Measurements from ENCODE around the gene PHF20. TPM values are rescaled to one million over a fixed set of nuclear protein-coding genes. Genes with fewer than 3 reads are reported as not detected.

The PHF20 gene
- total and polyA plus RNA-seq, 2 experiments from 2014 or later = 23.3 to 35.4 TPM

DNA sequence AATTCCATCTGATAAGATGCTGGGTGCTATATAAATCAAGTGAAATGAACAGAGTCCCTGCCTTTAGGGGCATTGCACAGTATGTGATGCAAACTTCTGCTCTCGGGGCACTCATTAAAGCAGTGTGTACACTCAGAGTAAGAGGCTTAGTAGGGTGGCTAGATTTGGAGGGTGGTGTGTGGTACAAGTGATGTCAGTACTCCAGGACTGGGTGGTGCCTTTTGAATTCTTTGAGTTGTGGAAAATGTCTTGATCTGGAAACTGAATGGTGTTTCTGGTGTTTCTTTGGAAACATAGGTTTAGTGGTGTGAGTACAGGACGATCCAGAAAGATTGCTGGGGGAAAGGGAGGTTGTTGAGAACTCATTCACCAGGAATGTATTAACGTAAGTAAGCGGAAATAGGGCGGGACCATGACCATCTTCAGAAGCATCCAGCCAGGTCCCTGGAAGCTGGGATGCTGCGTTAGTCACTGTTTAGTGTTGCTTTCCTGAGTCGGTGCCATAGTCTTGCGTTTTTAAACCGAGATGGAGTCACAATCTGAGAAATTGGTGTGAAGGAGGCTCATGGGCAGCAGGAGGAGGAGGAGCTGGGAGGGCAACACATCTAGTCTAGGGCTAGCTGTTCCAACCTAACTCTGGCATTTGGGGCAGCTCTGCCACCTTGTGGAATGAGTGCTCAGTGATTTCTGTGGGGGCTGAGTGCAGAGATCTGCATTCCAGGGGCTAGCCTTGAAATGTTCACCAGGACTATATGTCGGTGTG, 112.1 kb downstream of the PHF20 start:
- WGBS, 2 experiments (ENCODE audit: low coverage in 1 of 2, low lambda C conversion rate in 2 of 2, missing lambda C conversion rate in 2 of 2) = 2 to 3% methylated on average over 10 of the region's 10 CpGs
- Histone ChIP-seq H2AFZ (no peak overlapping the region), H3K36me3 (ENCODE audit: low read depth) (no peaks in the 10 kb centered on the region), H3K4me1 (ENCODE audit: insufficient read depth) (peaks cover 46% of the 10 kb centered on the region), H3K27me3 (replicated peaks; ENCODE audit: insufficient read depth) (no peaks in the 10 kb centered on the region), H3K27ac (peak overlapping the region; percentile 100), H3K79me2 (ENCODE audit: insufficient read depth) (peaks cover 40% of the 10 kb centered on the region), H3K4me2 (ENCODE audit: unreplicated experiment) (peak overlapping the region; percentile 81), H4K20me1 (ENCODE audit: insufficient read depth) (no peaks in the 10 kb centered on the region), H3K9ac (peak overlapping the region; percentile 91), H3K9me2 (ENCODE audit: insufficient read depth) (no peaks in the 10 kb centered on the region), H3F3A (ENCODE audit: insufficient read depth) (peaks cover 44% of the 10 kb centered on the region), H3K9me3 (ENCODE audit: low read depth) (no peaks in the 10 kb centered on the region), H3K4me3 (peak overlapping the region; percentile 57)
- DNase-seq = peak; percentile 100
- TF ChIP-seq EZH2 (IDR thresholded peaks at IDR 0.05; ENCODE audit: insufficient read depth, poor library complexity, severe bottlenecking) (no peak), EZH2phosphoT487 (IDR thresholded peaks at IDR 0.05; ENCODE audit: insufficient read depth, low read depth) (no peak)
- in situ Hi-C loops (cut with MboI) = no loop called here

DNA sequence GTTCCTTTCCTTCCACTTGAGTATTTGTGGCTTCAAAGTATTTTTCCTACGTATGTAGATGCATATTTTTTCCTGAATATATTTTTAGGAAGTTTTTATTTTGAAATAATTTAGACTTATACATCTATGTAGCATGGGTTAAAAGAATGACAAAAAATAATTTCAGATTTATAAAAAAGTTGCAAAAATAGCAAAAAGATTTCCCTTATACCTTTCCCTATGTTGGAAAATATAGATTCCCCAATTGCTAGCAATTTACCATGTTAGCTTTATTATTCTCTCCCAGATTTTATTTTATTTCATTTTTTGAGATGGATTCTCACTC, 112.7 kb downstream of the PHF20 start:
- Histone ChIP-seq H3K79me2 (ENCODE audit: insufficient read depth) (peaks cover 39% of the 10 kb centered on the region), H3K4me1 (ENCODE audit: insufficient read depth) (peaks cover 46% of the 10 kb centered on the region), H3K9ac (peak overlapping the region; percentile 53), H3K27me3 (replicated peaks; ENCODE audit: insufficient read depth) (no peaks in the 10 kb centered on the region), H3K27ac (peak overlapping the region; percentile 100), H3K9me3 (ENCODE audit: low read depth) (no peaks in the 10 kb centered on the region), H4K20me1 (ENCODE audit: insufficient read depth) (no peaks in the 10 kb centered on the region), H3K4me2 (ENCODE audit: unreplicated experiment) (peak overlapping the region; percentile 38), H3K4me3 (0 out of 2 replicates have a peak overlapping the region, but pooled peaks have one; percentile 30), H2AFZ (no peak overlapping the region), H3K9me2 (ENCODE audit: insufficient read depth) (no peaks in the 10 kb centered on the region), H3F3A (ENCODE audit: insufficient read depth) (peaks cover 44% of the 10 kb centered on the region), H3K36me3 (ENCODE audit: low read depth) (no peaks in the 10 kb centered on the region)
- DNase-seq = no peak
- TF ChIP-seq EZH2 (IDR thresholded peaks at IDR 0.05; ENCODE audit: insufficient read depth, poor library complexity, severe bottlenecking) (no peak), EZH2phosphoT487 (IDR thresholded peaks at IDR 0.05; ENCODE audit: insufficient read depth, low read depth) (no peak)
- 0 to 5% methylated on average over 1 of the region's 1 CpG for WGBS, 2 experiments (ENCODE audit: low coverage in 1 of 2, low lambda C conversion rate in 2 of 2, missing lambda C conversion rate in 2 of 2)
- in situ Hi-C loops (cut with MboI) = no loop called here

DNA sequence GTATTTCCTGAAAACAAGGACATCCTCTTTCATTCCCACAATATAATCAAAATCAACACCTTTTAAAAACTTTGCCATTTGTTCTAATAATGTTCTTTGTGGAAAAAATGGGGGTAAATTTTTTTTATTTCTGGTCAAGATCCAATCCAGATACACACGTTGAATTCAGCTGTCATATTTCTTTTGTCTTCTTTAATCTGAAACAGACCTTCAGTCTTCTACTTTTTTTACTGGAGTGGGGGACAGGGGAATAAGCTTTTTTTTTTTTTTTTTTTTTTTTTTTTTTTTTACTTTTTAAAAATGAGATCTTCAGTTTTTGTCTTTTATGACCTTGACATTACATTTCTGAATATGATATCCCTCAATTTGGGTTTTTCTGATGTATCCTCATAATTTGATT, 113.4 kb downstream of the PHF20 start:
- Histone ChIP-seq H3K9ac (peak overlapping the region; percentile 53), H3K27ac (peak overlapping the region; percentile 100), H3K4me1 (ENCODE audit: insufficient read depth) (peaks cover 47% of the 10 kb centered on the region), H3K79me2 (ENCODE audit: insufficient read depth) (peaks cover 38% of the 10 kb centered on the region), H3K4me3 (no peak overlapping the region), H3K9me2 (ENCODE audit: insufficient read depth) (no peaks in the 10 kb centered on the region), H3K4me2 (ENCODE audit: unreplicated experiment) (peak overlapping the region; percentile 38), H3F3A (ENCODE audit: insufficient read depth) (peaks cover 44% of the 10 kb centered on the region), H4K20me1 (ENCODE audit: insufficient read depth) (no peaks in the 10 kb centered on the region), H3K27me3 (replicated peaks; ENCODE audit: insufficient read depth) (no peaks in the 10 kb centered on the region), H2AFZ (no peak overlapping the region), H3K9me3 (ENCODE audit: low read depth) (no peaks in the 10 kb centered on the region), H3K36me3 (ENCODE audit: low read depth) (no peaks in the 10 kb centered on the region)
- TF ChIP-seq EZH2 (IDR thresholded peaks at IDR 0.05; ENCODE audit: insufficient read depth, poor library complexity, severe bottlenecking) (no peak), EZH2phosphoT487 (IDR thresholded peaks at IDR 0.05; ENCODE audit: insufficient read depth, low read depth) (no peak)
- 13 to 35% methylated on average over 1 of the region's 1 CpG for WGBS, 2 experiments (ENCODE audit: low coverage in 1 of 2, low lambda C conversion rate in 2 of 2, missing lambda C conversion rate in 2 of 2)
- in situ Hi-C loops (cut with MboI) = no loop called here
- no peak for DNase-seq

DNA sequence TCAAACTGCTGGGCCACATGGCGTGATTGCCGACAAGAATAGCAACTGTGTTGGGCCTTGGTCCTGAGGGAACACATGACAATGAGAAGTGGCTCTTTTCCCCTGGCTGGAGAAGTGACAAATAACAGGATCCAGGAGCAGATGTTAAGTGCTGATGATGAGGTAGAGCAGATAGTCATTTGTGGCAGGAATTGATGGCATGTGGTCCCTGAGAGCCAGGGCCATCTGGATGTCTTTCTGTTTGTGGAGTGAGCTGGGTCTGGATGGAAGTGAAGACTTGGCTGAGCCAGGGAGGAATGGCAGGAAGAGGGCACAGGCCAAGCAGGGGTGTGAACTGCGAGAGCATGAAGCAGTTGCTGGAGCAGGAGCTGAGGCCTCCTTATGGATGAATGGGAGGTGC, 114.7 kb downstream of the PHF20 start:
- H3K4me2 ChIP-seq (ENCODE audit: unreplicated experiment) = no peak overlapping the region
- H3K4me1 ChIP-seq (ENCODE audit: insufficient read depth) = peaks cover 59% of the 10 kb centered on the region
- WGBS, 2 experiments (ENCODE audit: low coverage in 1 of 2, low lambda C conversion rate in 2 of 2, missing lambda C conversion rate in 2 of 2) = 59 to 64% methylated on average over 3 of the region's 3 CpGs
- H2AFZ ChIP-seq = no peak overlapping the region
- DNase-seq = no peak
- no peaks in the 10 kb centered on the region for H3K36me3 ChIP-seq (ENCODE audit: low read depth)
- H3K27ac ChIP-seq = peak overlapping the region; percentile 100
- H3K9ac ChIP-seq = peak overlapping the region; percentile 13; the same call in 1 of the 2 replicates
- H3K79me2 ChIP-seq (ENCODE audit: insufficient read depth) = peaks cover 39% of the 10 kb centered on the region
- no peaks in the 10 kb centered on the region for H3K9me3 ChIP-seq (ENCODE audit: low read depth)
- no peak overlapping the region for H3K4me3 ChIP-seq
- no peaks in the 10 kb centered on the region for H3K9me2 ChIP-seq (ENCODE audit: insufficient read depth)
- peaks cover 41% of the 10 kb centered on the region for H3F3A ChIP-seq (ENCODE audit: insufficient read depth)
- no peak for TF ChIP-seq EZH2 (IDR thresholded peaks at IDR 0.05; ENCODE audit: insufficient read depth, poor library complexity, severe bottlenecking)
- no peak for TF ChIP-seq EZH2phosphoT487 (IDR thresholded peaks at IDR 0.05; ENCODE audit: insufficient read depth, low read depth)
- no peaks in the 10 kb centered on the region for H4K20me1 ChIP-seq (ENCODE audit: insufficient read depth)
- in situ Hi-C loops (cut with MboI) = no loop called here
- no peaks in the 10 kb centered on the region for H3K27me3 ChIP-seq (replicated peaks; ENCODE audit: insufficient read depth)
